K562 (cell line): Measurements from ENCODE around the gene TTBK1.

ENCODE experiments used
- BRD9 ChIP-seq: fragments of 450-650 bp; IDR thresholded peaks from 2 replicates; pipeline ENCODE4 v1.6.1; 2018; ENCODE audit warnings: low read depth; ENCODE audit not compliant: partially characterized antibody
- CHD1 ChIP-seq: fragments of 200-600 bp; sonication (generic); IDR thresholded peaks from one replicate; pipeline ENCODE4 v1.6.1; 2012; ENCODE audit warnings: mild to moderate bottlenecking, moderate library complexity, low read length, inconsistent platforms
- ESRRA ChIP-seq: fragments of 450-650 bp; IDR thresholded peaks from 2 replicates; pipeline ENCODE4 v1.6.1; 2014; ENCODE audit warnings: low read depth, mild to moderate bottlenecking, moderate library complexity, borderline replicate concordance
- HDAC6 ChIP-seq: IDR thresholded peaks from 2 replicates; pipeline ENCODE4 v1.6.1; 2012; ENCODE audit warnings: low read depth, mild to moderate bottlenecking, control low read depth, inconsistent platforms, low read length, moderate library complexity
- MYBL2 ChIP-seq, 2 experiments: fragments of 450-650 bp in 1 of 2; sonication (generic) in 1 of 2; formaldehyde crosslinking in 1 of 2; IDR thresholded peaks; 2 replicates each; pipeline versions ENCODE4 v1.6.1 to v1.8.1; 2017 to 2022; ENCODE audit warnings: borderline replicate concordance in 1 of 2, inconsistent platforms in 1 of 2, low read depth in 1 of 2, mild to moderate bottlenecking in 1 of 2, missing genetic modification reagents in 1 of 2, moderate library complexity in 1 of 2
- RBM34 ChIP-seq: fragments of 200-400 bp; formaldehyde crosslinking; IDR thresholded peaks from 2 replicates; pipeline ENCODE4 v1.6.1; 2018; ENCODE audit warnings: low read length, borderline replicate concordance; ENCODE audit not compliant: insufficient read depth
- RCOR1 ChIP-seq, 2 experiments: IDR thresholded peaks; 2 replicates each; pipeline ENCODE4 v1.6.1; 2012; ENCODE audit warnings: low read depth in 2 of 2, low read length in 2 of 2, borderline replicate concordance in 1 of 2, improper control_type of control experiment in 1 of 2
- SP2 ChIP-seq: IDR thresholded peaks from 2 replicates; pipeline ENCODE4 v1.6.1; 2011; ENCODE audit warnings: mild to moderate bottlenecking, low read depth, low read length, moderate library complexity; ENCODE audit not compliant: poor library complexity, severe bottlenecking; ENCODE audit errors: extremely low read depth
- USF2 ChIP-seq: sonication (generic); formaldehyde crosslinking; IDR thresholded peaks from 2 replicates; pipeline ENCODE4 v1.5.0; 2020; ENCODE audit warnings: missing genetic modification reagents
- TF ChIP-seq, protein P1 (sequence below), 3 experiments: IDR thresholded peaks in 2 of 3; conservative IDR thresholded peaks in 1 of 3; 2 replicates each; pipeline ENCODE4 v1.5.1; 2011 to 2012; ENCODE audit warnings: low read length in 3 of 3, mild to moderate bottlenecking in 3 of 3, control low read depth in 2 of 3, improper control_type of control experiment in 1 of 3, inconsistent platforms in 1 of 3, low read depth in 1 of 3, mixed read lengths in 1 of 3, moderate library complexity in 1 of 3; ENCODE audit not compliant: insufficient read depth in 2 of 3

GRCh38 chr6:43296780-43297497, 53.7 kb downstream of the TTBK1 start:
- TF ChIP-seq ESRRA (no peak), RCOR1 (IDR thresholded peaks at IDR 0.05; ENCODE audit: borderline replicate concordance in 1 of 2, low read depth in 2 of 2, low read length in 2 of 2) (no peak), HDAC6 (no peak), MYBL2 (IDR thresholded peaks at IDR 0.05; ENCODE audit: low read depth) (no peak), MYBL2 (CRISPR knock-in tag; IDR thresholded peaks at IDR 0.05; ENCODE audit: borderline replicate concordance) (no peak), RBM34 (no peak), USF2 (no peak), CHD1 (no peak), BRD9 (no peak), SP2 (no peak)
- TF ChIP-seq, protein P1, sequence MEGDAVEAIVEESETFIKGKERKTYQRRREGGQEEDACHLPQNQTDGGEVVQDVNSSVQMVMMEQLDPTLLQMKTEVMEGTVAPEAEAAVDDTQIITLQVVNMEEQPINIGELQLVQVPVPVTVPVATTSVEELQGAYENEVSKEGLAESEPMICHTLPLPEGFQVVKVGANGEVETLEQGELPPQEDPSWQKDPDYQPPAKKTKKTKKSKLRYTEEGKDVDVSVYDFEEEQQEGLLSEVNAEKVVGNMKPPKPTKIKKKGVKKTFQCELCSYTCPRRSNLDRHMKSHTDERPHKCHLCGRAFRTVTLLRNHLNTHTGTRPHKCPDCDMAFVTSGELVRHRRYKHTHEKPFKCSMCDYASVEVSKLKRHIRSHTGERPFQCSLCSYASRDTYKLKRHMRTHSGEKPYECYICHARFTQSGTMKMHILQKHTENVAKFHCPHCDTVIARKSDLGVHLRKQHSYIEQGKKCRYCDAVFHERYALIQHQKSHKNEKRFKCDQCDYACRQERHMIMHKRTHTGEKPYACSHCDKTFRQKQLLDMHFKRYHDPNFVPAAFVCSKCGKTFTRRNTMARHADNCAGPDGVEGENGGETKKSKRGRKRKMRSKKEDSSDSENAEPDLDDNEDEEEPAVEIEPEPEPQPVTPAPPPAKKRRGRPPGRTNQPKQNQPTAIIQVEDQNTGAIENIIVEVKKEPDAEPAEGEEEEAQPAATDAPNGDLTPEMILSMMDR (IDR thresholded peaks at IDR 0.05 in 2 of 3, conservative IDR thresholded peaks at IDR 0.05 in 1 of 3; ENCODE audit: insufficient read depth in 2 of 3, low read depth in 1 of 3, low read length in 3 of 3), result no peak
